ENCODE measurements around the gene GNB1L.

Gene GNB1L

DNA sequence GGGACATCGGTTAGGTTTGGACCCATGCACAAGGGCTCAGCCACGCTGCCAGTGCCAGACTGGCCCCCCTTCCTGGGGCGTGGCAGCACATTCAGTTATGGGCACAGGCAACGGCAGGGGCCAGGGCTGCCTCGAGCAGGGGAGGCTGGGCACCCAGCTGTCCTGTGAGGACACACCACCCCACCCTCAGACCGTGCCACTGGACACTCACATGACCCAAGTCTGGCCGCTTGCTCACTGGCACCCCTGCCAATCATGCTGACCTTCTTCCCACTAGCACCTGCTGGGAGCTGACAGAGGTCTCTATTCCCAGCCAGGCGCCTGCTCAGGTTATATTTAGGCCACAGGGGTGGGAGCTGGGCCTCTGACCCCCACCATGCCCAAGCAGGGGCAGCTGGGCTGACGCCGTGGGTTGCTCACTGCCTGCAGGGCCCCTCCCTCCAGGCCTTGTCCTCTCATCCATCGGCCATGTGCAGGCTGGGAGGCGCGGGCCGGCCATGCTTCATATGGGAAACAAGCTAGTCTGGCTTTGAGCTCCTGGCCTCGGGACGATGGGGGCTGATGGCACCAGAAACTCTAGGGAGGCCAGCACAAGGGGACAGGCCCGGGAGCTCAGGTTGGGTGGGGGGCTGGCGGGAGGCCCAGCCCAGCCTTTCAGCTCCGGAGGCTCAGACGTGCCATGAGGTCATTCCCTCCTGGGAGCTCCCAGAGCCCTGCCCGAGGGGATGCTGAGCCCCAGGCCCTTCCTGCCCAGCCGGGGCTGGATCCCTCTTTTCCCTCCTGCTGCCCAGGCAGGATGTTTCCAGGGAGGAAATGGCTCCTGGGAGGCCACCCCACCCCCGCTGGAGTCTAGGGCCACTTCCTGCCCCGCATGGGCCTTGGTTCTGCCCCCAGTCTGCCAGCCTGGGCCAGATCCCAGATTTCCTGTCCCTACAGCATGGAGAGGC is 109.2 kb downstream of the GNB1L start:
- no peak for DNase-seq

DNA sequence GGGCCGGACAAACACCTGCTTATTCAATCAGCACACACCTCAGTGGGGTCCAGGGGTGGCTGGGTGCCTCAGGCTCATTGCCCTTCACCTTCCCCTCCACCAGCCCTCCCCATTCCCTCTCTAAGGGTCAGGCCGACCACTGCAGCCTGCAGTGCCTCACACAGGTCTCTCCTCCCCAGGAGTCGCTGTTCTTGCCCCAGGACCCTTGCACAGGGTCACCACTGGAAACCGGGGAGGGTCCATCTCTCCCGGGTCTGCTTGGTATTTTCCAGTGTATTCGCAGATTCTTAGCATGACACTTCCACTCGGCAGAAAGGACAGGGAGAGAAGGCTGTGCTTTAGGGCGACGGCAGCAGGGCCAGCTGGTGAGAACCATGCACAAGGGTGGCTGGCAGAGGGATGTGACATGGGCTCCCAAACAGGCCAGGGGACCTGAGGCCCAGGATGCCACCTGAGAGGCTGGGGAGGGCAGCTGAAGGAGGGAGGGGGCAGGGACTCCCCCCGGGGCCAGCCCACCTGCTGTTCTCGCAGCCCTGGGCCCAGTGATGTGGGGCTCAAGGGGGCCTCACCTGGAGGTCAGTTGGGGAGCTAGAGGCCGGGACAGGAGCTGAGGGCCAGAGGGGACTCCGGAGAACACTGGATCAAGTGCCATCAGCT is 110.2 kb downstream of the GNB1L start:
- no peak for DNase-seq

DNA sequence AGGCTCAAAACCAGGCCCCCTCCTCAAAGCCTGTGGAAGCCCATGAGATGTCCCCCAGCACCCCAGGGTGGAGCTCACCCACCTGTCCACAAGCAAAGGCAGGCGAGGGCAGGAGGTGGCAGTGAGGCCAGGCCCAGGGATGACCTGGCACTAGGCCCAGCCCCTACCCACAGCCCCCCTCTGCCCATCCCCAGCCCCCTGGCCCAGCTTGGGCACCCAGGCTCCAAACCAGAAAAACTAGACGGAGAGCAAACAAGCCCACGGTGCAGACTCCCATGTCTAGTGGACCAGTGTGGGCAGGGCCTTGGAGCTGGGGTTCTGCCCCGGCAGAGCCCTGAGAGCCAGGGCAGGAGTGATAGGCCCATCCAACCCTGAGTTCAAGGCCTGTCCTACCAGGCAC is 111.0 kb downstream of the GNB1L start:
- DNase-seq, result no peak

- no peak for DNase-seq
These were observed 111.6 kb downstream of the GNB1L start for GRCh38 chr22:19743081-19743480.

DNA sequence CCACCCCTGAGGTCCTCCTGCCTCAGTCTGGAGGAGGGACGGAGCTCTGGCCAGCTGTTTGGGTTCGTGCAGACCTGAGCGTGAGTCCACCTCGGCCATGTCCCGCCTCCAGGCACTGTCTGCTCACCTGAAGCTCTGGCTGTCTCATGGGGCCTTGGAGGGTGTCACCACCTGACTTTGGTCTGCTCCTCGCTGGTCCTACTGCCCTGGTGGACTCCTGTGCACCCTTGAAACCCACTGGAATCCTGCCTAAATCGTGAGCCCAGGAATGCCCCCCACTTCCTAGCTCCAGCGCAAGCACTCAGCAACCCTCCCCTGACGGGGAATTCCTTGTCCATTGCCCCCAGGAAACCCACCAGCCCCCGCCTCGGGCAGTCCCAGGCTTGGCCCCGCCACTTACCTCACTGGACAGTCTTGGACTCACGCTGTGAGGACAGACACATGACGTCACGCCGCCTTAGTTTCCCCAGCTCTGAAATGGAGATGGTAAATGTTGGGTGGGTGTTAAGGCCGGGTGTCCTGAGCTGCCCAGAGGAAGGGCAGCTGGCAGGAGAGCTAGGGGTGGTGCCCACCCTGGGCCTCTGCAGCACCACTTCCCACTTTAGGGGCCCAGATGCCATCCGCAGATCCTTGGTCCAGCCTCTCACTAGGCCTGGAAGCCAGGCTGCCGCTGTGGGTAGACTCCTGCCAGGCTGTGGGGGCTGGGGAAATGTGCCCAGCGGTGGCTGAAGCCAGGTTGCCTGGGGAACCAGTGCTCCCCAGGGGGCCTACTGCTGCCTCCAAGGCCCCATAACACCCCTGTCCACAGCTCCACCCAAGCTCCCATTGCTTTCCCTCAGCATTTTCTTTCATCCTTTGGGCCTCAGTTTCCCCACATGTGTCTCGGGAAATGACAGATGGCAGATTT is 112.3 kb downstream of the GNB1L start:
- no peak for DNase-seq

- no peak for DNase-seq
These were observed 113.6 kb downstream of the GNB1L start for GRCh38 chr22:19741053-19741452.

DNA sequence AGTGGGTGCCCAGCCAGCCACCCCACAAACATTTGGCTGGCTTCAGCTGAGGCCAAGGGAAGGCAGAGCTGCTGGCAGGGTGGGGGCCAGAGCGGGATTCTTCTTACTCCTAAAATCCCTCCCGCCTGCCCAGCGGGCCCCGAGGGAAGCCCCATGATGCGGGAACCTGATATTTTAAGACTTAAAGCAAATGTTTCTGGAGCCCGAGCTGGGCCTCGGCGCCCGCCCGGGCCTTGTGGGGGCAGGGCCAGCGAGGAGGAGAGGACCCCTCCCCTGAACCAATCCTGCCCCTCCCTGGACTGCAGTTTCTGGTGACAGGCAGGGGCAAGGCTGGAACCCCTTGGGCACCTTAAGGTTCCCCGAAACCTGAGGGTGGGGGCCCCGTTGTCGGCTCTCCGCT is 114.1 kb downstream of the GNB1L start:
- no peak for DNase-seq

- DNase-seq, result no peak
These were observed 114.7 kb downstream of the GNB1L start for GRCh38 chr22:19739911-19740449.

DNA sequence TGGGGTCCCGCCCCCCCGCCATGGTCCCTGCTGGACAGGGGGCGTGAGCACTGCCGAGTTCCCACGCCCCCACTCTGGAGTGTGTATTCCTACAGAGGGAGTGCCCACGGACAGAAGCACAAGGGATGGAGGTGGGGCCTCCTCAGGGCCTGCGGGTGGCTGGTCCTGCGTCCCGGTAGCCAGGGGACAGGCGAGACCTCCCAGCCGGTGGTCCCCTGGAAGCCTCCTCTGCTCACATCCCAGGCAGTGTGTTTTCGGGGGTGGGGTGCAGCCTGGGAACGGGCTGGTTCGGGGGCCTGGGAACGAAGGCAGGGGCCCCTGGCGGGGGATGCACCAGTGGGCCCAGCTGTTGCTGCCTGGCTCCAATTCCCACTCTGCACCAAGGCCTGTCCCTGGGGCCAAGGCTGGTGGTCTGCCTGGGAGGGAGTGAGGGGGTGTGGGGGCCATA is 115.2 kb downstream of the GNB1L start:
- DNase-seq, result no peak

DNA sequence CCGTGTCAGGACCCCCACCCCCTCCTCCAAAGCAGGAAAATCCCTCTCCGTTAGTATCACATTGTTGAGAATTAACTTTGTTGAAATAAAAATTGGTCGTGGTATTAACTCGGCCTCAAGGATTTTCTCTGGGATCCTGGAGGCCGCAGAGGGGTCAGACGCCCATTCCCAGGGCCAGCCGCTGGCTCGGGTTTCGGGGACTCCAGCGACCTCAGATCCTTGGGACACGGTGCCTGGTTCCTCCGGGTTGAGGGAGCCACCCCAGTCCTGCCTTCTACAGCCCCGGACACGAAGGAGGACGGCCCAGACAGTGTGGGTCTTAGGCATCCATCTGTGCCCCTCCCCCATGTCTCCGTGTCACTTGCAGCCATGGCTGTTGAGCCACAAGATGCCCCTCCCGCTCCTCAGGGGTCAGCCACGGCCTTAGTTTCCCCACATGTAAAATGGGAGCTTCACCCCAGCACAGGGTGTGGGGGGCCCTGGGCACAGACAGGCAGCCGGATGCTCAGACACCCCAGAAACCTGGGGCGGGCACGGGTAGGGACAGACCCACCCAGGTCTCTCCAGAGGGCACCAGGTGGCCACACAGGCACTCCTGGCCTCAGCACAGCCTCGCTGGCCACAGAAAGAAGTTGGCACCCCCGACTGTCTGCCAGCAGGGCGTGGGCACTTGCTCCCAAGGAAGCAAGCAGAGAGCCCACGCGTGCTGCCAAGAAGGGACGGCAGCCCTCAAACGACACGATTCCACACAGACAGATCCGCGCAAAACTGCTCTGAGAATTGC is 115.8 kb downstream of the GNB1L start:
- no peak for DNase-seq

DNA sequence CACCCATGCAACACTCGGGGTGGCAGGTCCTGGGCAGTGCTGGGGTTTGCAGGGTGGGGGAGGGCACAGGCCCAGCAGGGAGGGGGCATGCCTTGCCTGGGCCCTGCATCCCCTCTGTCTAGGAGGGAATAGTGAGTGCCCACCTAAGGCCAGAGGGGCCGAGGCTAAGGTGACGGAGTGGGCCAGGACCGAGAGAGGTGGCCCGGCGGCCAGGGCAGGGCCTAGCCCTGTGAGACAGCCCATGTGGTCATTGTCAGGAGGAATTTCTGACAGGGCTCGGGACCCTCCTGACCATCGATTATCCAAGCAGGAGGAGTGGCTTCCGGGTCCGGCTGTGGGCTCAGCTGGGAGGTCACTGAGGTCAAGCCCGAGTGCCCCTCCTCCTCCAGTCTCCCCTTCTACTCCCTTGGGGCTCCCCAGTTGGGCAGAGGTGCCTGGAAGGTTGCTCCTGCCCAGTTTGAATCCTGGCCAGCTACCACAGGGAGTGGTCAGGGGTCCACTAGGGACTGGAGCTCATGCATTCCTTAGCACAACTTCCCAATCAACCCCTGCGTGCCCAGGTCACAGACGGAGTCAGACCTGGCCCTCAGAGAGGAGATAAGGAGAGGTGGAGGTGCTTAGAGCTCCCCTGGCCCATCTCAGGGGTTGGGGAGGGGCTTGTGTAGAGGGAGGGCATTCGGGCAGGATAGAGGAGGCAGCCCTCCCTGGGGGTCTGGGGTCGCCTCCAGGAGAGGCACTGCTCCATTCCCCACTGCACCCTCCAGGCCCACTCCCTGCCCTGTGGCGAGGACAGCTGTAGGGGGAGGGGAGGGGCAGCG is 116.6 kb downstream of the GNB1L start:
- DNase-seq, result no peak

DNA sequence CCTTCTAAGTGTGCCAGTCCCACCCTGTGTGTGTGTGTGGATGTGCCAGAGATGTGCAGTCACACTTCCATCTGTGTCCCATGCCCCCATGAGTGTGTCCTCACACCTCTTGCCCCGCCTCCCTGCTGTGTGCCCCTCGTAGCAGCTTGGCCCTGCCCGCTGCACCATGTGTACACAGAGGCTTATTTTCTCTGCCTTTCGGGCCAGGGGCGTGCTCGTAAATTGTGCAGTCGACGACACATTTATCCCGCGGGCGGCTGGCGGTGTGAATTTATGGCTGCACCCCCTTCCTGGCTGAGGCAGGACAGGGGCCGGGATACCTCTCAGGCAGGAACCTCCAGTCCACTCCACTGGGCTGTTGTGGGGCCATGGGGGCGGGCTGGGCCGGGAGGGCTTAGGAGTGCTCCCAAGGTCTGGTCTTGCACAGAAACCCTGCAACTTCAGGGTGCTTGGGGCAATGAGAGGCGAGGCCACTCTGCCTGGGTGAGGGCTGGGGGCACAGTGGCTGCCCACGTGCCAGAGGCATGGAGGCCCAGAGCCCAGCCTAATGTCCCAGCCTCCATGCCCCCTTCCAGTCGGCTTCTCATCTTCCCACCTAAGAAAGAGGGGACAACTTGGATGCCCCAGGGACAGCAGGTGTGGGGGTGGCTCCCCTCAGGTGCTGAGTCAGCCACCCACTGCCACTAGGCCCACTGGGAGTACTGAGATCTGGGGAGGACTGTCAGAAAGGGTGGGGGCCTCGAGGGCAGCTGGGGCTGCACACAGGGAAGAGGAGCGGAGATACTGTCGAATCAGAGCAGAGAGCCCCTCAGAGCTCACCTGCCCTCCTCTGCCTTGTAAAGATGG is 118.8 kb downstream of the GNB1L start:
- no peak for DNase-seq

DNA sequence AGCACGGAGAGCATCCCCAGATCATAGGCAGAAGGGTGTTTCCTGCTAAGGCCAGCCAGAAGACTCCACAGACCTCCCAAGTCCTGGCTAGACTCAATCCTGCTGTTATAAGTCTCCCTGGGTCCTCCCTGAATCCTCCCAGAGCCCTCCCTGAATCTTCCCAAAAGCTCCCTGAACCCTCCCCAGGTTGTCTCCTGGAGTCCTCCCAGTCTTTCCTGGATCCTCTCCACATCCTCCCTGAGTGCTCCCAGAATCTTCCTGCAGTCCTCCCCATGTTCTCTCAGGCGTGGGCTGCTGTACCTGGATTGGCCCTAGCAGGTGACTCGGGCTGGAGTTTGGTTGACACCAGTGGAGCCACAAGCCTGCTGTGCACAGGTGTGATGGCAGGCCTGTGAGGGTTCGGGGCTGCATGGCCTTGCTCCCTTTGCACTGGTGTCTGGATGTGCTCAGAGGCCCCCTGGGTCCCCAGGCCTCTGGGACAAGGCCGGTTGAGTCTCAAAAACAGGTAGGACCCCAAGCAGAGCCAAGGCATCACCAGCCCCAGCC is 119.8 kb downstream of the GNB1L start:
- no peak for DNase-seq

GRCh38 chr22:19734163-19734562 is 120.5 kb downstream of the GNB1L start:
- DNase-seq, result no peak

DNA sequence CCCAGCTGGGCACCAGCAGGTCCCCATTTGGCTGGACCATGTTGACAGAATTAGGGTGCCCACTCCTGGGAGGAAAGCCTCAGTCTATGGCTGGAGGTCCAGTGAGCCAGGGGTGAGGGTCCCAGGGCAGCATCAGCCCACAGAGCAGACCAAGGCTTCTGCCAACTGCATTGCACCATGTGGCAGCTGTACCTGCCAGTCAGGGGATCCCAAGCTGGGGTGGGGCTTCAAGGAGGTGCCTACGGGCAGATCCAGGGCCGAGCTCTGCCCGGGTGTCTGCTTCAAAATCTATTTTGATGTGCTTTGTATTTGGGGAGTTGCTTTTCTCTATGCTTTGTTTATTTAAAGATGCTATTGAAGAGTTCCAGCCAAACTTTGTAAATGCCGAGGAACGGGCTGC is 120.9 kb downstream of the GNB1L start:
- DNase-seq, result no peak

Measured in activated T-cell treated with anti-CD3 and anti-CD28 coated beads, Interleukin-2, amount 50 U/mL, for 1 hour (primary cell).